T-helper 17 cell (primary cell): ENCODE data around the gene ATF3. TPM values are rescaled to one million over a fixed set of nuclear protein-coding genes. Genes with fewer than 3 reads are reported as not detected.
"Not testable (repeated sequence)": the region's sequence is repeated elsewhere in the genome, so short reads cannot be mapped to it uniquely, and the experiment has no call there.

ENCODE experiments used
- ATAC-seq: fragments of 150-1000 bp; cut with Tn5 transposase; 2 replicates; pipeline ENCODE4 v1.10.0; 2021; ENCODE audit warnings: mild to moderate bottlenecking, moderate library complexity
- DNase-seq, 3 donors: peaks; one replicate each; pipeline versions ENCODE4 v3.0.0 to v3.0.0-alpha.2; 2020 to 2021
- H3K9me3 ChIP-seq: one replicate; pipeline ENCODE4 v1.7.0; 2013; ENCODE audit warnings: low read length, mild to moderate bottlenecking; ENCODE audit not compliant: control insufficient read depth, poor library complexity, severe bottlenecking
- H3K27ac Mint-ChIP-seq: one replicate; pipeline ENCODE4 v1.8.0; 2022; ENCODE audit warnings: mild to moderate bottlenecking, moderate library complexity, mixed read lengths
- H3K27me3 Mint-ChIP-seq: one replicate; pipeline ENCODE4 v1.8.0; 2022; ENCODE audit warnings: mixed read lengths
- H3K36me3 Mint-ChIP-seq: one replicate; pipeline ENCODE4 v1.8.0; 2022; ENCODE audit warnings: low read depth, mixed read lengths
- H3K4me1 Mint-ChIP-seq: one replicate; pipeline ENCODE4 v1.8.0; 2022; ENCODE audit warnings: mild to moderate bottlenecking, mixed read lengths
- H3K4me3 Mint-ChIP-seq: one replicate; pipeline ENCODE4 v1.8.0; 2022; ENCODE audit warnings: mild to moderate bottlenecking, moderate library complexity, mixed read lengths
- total RNA-seq, 4 donors: library from RNA in 2 of 4; stranded (reverse) in 2 of 4; gene quantifications; one replicate each; pipeline ENCODE4 v1.2.3 and lab custom pipeline; 2022 to 2026

Gene ATF3
- total RNA-seq, 2 donors from 2014 or later: 53.0 to 72.5 TPM

DNA sequence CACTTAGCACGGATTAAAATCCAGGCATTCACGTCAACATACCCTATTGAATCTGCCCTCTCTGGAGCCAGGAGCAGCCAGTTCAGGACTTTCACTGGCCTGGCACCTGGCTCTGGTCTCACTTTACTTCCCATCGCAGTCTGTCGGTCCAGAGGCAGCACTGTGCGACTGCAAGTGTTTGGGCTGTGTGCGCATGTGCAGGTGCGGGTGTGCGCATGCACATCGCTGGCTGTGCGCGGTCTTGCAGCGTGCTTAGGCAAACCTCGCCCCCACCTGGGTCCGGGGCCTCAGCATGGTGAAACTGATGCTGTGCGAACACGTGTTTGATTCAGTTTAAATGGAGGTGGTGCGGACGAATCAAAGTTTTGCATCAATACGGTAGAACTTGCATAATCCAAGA is 38.0 kb downstream of the ATF3 start:
- no peak overlapping the region for H3K4me3 Mint-ChIP-seq
- H3K4me1 Mint-ChIP-seq: peaks cover 2% of the 10 kb centered on the region

DNA sequence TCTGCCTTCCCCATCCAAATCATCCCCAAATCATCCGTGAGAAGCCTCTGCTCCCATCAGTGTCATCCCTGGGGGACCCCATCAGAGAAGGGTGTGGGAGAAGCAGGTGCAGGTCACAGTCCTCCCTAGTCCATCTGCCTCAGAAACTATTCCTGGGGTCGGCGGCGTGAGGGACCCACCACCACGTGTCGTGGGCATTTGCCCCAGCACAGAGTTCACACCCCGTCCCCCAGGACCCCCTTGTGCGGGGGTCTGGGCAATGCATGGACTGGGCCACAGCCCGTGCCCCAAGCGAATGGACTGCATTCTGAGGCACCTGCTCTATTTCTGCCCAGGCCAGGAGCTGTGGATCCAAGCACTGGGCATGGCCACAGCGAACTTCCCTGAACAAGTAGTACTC is 38.4 kb downstream of the ATF3 start:
- Mint-ChIP-seq H3K27me3 (peaks cover 42% of the 10 kb centered on the region), H3K4me1 (peaks cover 2% of the 10 kb centered on the region), H3K36me3 (no peaks in the 10 kb centered on the region), H3K27ac (no peak overlapping the region), H3K4me3 (no peak overlapping the region)
- DNase-seq (no peak), ATAC-seq (no peak)
- no peaks in the 10 kb centered on the region for H3K9me3 ChIP-seq

More for the DNA sequence above, 38.0 kb downstream of the ATF3 start:
- DNase-seq (no peak), ATAC-seq (no peak)
- H3K27me3 Mint-ChIP-seq: peaks cover 38% of the 10 kb centered on the region
- no peak overlapping the region for H3K27ac Mint-ChIP-seq
- H3K36me3 Mint-ChIP-seq: no peaks in the 10 kb centered on the region
- H3K9me3 ChIP-seq: no peaks in the 10 kb centered on the region

DNA sequence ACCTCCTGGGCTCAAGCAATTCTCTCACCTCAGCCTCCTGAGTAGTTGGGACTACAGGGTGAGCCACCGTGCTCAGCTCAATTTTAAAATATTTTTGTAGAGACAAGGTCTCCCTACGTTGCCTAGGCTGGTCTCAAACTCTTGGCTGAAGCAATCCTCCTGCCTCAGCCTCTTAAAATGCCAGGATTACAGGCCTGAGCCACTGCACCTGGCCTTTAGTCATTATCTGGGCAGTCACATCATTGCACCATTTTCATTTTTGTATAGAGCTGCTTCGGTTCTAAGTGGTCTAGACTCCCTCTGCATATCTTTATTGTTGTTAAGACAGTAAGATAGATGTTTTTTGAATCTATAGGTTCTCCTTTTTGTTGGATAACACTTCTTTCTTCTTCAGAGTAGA is 39.9 kb downstream of the ATF3 start:
- no peaks in the 10 kb centered on the region for H3K36me3 Mint-ChIP-seq
- no peak overlapping the region for H3K4me3 Mint-ChIP-seq
- no peak overlapping the region for H3K27ac Mint-ChIP-seq

DNA sequence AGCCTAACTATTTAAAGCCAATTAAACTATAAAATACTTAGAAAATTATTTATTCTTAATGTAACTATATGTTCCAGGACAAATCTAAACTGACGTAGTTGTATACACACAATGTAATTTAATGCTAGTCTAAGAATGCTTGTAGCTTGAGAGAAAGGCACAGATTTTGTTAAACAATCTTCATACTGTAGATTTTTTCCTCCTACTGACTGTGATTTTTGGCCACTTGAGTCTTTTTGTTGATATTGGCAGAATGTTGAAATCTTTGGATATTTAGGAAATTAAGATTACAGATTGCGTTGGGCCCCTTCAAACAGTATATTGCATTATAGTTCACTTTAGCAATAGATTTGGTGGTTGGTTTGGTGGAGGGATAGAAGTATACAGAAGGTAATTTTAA is 40.5 kb downstream of the ATF3 start:
- DNase-seq: no peak
- no peaks in the 10 kb centered on the region for H3K9me3 ChIP-seq
- Mint-ChIP-seq H3K36me3 (peaks cover under 1% of the 10 kb centered on the region), H3K4me3 (no peak overlapping the region), H3K27me3 (peaks cover 44% of the 10 kb centered on the region), H3K4me1 (no peaks in the 10 kb centered on the region), H3K27ac (no peak overlapping the region)
- ATAC-seq: no peak

More for the DNA sequence above, 39.9 kb downstream of the ATF3 start:
- no peaks in the 10 kb centered on the region for H3K9me3 ChIP-seq
- H3K27me3 Mint-ChIP-seq: peaks cover 40% of the 10 kb centered on the region
- no peak for DNase-seq
- ATAC-seq: no peak
- H3K4me1 Mint-ChIP-seq: no peaks in the 10 kb centered on the region

DNA sequence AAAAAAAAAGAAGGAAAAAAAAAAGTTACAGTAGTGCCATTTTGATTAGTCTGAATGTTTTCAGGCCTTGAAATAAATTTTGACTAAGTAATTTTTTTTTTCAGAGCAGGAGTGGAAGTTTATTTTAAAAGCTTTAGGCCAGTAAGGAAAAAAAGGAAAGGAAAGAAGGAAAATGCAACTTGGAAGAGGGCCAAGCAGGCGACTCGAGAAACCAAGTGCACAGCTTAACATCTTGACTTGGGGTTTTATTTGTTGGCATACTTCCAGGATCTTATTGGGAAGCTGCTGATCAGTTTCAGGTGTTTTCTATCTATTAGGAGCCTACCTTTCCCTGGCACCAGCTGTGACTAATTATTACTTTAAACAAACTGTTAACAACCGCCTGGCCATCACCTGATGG is 41.7 kb downstream of the ATF3 start:
- Mint-ChIP-seq H3K27me3 (peaks cover 46% of the 10 kb centered on the region), H3K4me1 (no peaks in the 10 kb centered on the region)

DNA sequence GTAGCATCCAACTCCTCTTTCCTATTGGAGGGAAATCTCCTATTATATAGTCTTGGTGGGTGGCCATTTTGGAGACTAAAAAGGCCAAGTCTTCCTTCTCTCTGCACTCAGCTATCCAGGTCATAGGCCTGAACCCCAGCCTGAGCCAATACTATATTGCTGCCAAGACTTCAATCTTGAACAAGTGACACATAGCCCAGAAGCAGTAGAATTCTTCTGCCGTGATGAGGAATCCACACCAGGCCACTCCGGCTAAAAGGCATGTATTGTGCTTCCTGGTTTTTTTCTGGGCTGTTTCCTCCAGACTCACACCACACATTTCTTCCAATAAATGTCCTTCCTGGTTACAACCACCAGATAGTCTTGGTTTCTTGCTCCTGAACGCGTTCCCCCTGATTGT is 43.0 kb downstream of the ATF3 start:
- H3K9me3 ChIP-seq: no peaks in the 10 kb centered on the region
- Mint-ChIP-seq H3K4me1 (no peaks in the 10 kb centered on the region), H3K27ac (no peak overlapping the region), H3K36me3 (peaks cover 5% of the 10 kb centered on the region), H3K4me3 (no peak overlapping the region), H3K27me3 (peaks cover 34% of the 10 kb centered on the region)
- no peak for ATAC-seq
- no peak for DNase-seq

More for the DNA sequence above, 41.7 kb downstream of the ATF3 start:
- Mint-ChIP-seq H3K27ac (no peak overlapping the region), H3K4me3 (no peak overlapping the region), H3K36me3 (peaks cover 5% of the 10 kb centered on the region)
- DNase-seq (no peak), ATAC-seq (no peak)
- no peaks in the 10 kb centered on the region for H3K9me3 ChIP-seq

DNA sequence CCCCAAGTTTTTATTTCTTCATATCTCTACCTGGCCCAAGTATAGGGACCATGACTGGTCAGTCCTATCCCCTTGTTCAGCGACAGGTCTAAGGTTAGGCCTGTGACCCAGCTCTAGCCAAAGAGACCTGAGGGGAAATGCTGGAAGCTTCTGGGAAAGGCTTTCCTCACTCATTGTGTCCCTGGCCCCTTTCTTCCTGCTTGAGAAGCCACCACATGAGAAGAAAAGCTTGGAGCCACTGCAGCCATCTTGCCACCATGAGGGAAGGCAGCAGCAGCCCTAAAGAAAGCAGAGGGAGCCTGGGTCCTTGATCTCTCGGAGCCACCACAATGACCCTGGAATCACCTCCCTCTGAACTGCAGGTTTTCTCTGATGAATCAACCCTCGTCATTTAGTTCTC is 43.4 kb downstream of the ATF3 start:
- no peaks in the 10 kb centered on the region for H3K4me1 Mint-ChIP-seq
- H3K9me3 ChIP-seq: no peaks in the 10 kb centered on the region
- no peak for ATAC-seq
- no peak for DNase-seq
- peaks cover 5% of the 10 kb centered on the region for H3K36me3 Mint-ChIP-seq
- no peak overlapping the region for H3K4me3 Mint-ChIP-seq
- peaks cover 31% of the 10 kb centered on the region for H3K27me3 Mint-ChIP-seq
- H3K27ac Mint-ChIP-seq: no peak overlapping the region

DNA sequence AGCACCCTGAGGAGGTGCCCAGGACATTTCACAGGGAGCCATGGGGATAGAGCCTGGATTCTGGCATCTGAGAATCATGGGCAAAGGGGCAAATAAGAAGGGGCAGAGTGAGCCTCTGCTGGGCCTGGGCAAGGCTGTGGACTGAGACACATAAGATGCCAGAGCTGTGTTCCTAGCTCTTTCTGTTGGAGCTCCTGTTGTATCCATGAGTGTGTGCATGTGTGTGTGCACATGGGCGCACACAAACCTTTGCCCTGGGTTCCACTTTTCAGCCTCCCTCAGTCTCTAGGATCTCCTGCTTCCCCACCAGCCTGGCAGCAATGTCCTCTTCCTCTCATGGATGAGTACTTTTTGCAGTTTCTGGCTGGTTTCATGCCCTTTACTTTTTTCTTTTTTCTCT is 44.0 kb downstream of the ATF3 start:
- DNase-seq (no peak), ATAC-seq (no peak)
- H3K4me1 Mint-ChIP-seq: no peaks in the 10 kb centered on the region
- H3K27me3 Mint-ChIP-seq: peaks cover 33% of the 10 kb centered on the region
- H3K27ac Mint-ChIP-seq: no peak overlapping the region
- no peak overlapping the region for H3K4me3 Mint-ChIP-seq
- peaks cover 6% of the 10 kb centered on the region for H3K36me3 Mint-ChIP-seq
- no peaks in the 10 kb centered on the region for H3K9me3 ChIP-seq

DNA sequence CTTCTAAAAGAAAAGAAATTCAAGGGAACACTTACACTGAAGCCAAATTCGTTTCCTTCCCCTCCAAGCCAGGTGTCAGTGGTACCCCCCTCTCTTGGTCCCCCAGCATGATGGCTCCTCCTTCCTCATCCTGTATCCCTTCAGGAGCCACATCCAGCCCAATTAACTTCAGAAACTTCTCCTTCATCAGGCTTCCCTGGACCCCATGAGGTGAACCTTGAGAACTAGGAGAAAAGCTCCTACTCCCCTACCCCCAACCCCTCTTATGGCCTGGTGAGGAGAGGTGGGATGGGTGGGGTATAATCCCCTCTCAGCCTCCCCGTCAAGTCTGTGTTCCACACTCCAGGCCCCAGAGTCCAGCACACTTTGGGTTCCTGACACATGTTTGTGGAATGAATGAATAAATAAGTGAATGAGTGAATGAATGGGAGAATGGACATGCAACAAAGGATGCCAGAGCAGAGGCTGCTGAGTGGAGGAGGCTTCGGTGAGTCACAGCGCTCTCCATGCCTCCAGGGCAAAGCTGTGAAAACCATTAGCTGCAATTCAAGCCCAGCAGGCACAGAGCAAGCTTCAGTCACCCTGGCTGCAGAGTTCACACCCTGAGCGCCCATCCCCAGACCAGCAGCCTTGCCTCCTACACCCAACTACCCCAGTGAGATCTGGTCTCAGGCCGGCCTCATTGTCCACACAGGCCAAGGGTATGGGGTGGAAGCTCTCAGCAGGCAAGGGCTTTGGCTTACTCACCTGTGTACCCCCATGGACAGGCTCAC is 47.3 kb downstream of the ATF3 start:
- ATAC-seq: no peak
- DNase-seq: no peak
- Mint-ChIP-seq H3K27ac (no peak overlapping the region), H3K36me3 (peaks cover 6% of the 10 kb centered on the region), H3K27me3 (peaks cover 50% of the 10 kb centered on the region), H3K4me1 (no peaks in the 10 kb centered on the region), H3K4me3 (no peak overlapping the region)
- no peaks in the 10 kb centered on the region for H3K9me3 ChIP-seq

DNA sequence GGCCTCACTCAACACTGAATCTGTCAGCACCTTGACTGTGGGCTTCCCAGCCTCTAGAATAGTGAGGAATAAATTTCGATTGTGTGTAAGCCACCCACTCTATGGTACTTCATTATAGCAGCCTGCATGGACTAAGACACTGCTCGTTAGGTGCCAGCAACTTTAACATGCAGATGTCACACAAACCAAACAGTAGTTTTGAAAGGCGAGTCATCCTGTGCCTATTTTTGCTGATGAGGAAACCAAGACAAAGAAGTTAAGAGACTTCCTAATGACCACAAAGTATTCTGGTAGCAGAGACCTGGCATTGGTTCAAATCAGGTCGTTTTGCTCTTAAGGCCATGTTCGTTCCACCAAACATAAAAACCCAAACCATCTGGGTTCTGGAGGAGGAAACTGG is 48.2 kb downstream of the ATF3 start:
- Mint-ChIP-seq H3K27ac (no peak overlapping the region), H3K27me3 (peaks cover 46% of the 10 kb centered on the region), H3K36me3 (peaks cover 6% of the 10 kb centered on the region), H3K4me1 (no peaks in the 10 kb centered on the region), H3K4me3 (no peak overlapping the region)
- no peak for ATAC-seq
- no peaks in the 10 kb centered on the region for H3K9me3 ChIP-seq
- DNase-seq: no peak

DNA sequence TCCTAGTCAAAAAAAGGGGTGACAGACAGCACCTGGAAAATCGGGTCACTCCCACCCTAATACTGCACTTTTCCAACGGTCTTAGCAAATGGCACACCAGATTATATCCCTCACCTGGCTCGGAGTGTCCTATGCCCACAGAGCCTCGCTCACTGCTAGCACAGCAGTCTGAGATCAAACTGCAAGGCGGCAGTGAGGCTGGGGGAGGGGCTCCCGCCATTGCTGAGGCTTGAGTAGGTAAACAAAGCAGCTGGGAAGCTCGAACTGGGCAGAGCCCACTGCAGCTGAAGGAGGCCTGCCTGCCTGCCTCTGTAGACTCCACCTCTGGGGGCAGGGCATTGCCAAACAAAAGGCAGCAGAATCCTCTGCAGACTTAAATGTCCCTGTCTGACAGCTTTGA is 49.7 kb downstream of the ATF3 start:
- H3K36me3 Mint-ChIP-seq, H3K4me3 Mint-ChIP-seq, H3K27ac Mint-ChIP-seq, H3K4me1 Mint-ChIP-seq, H3K9me3 ChIP-seq, DNase-seq, ATAC-seq: not testable (repeated sequence)
- H3K27me3 Mint-ChIP-seq: peaks cover 41% of the 10 kb centered on the region

DNA sequence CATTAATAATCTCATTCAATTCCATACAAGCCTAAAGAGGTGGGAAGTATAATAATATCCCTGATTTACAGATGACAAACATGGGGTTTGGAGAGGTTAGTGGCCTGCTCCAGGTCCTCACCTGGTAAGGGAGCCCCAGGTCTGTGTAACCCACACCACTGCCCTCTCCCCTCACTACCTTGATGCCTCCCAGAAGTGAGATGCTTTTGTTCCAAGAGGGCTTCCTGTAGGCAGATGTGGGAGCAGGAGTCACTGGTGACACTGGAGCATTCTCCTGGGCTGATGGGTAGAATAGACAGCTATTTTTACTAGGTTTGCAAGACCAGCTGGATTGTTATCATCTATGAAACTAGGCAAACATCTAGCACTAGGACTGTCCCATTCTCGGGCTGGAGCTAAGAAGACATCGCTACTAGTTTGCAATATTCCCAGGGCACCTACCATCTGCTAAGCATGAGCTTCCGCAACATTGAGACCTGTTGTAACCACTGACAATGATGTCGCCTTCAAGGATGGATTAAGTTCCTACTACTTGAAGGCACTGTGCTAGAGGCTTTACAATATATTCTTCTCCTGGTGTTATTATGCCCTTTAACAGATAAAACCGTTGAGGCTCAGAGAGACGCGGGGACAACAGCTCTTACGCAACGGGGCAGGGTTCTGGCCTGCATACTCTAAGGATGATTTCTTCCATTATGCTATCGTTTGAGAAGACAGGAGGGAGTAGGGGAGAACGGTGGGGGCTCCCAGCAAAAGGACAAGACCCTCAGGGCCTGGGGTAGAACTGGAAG is 56.0 kb downstream of the ATF3 start:
- ATAC-seq (no peak), DNase-seq (no peak)
- peaks cover 6% of the 10 kb centered on the region for H3K4me1 Mint-ChIP-seq
- H3K27ac Mint-ChIP-seq: no peak overlapping the region
- peaks cover 18% of the 10 kb centered on the region for H3K27me3 Mint-ChIP-seq
- H3K9me3 ChIP-seq: no peaks in the 10 kb centered on the region
- no peak overlapping the region for H3K4me3 Mint-ChIP-seq
- H3K36me3 Mint-ChIP-seq: no peaks in the 10 kb centered on the region

DNA sequence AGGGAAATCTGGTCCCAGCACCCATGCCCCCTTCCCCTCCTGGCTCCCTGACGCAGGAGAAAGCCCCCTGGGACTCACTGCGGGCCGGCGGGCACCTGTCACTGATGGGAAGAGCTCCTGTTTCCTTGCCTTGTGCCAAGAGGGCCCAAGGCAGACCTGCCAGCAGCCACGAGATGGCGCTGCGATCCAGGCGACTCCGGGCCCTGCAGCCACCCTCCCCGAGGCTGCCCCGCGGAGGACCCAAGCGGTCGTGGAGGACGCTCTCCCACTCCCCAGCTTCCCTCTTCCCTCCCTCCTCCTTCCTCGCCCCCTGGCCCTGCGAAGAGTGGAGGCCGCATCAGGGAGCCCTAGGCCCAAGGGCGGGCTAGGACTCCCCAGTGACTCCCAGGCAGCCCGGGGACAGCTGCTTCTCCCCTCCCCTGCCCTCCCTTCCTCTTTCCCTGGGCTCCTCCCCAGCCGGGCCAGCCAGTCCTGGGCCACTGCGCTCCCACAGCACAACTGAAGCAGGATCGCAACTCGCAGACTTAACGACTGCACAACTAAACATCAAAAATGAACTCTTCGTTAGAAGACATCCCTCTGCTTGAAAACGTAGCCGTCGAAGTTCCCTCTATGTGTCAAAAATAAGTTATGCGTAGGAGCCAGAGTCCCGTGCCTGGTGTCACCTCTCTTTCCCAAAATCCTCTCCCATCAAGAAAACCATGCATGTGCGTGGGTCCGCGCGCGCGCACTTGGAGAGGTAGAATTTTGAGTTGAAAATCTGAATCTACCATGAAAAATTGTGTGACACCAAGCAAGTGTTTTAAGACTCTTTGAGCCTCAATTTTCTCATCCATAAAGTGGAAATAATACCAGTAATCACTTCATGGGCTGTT is 56.9 kb downstream of the ATF3 start:
- H3K4me3 Mint-ChIP-seq: peak overlapping the region; percentile 87
- H3K4me1 Mint-ChIP-seq: peaks cover 6% of the 10 kb centered on the region
- DNase-seq: peak; percentile 61 to 78 (median 68)
- H3K27ac Mint-ChIP-seq: peak overlapping the region; percentile 11
- ATAC-seq: peak; percentile 97
- H3K36me3 Mint-ChIP-seq: no peaks in the 10 kb centered on the region
- no peaks in the 10 kb centered on the region for H3K9me3 ChIP-seq
- peaks cover 22% of the 10 kb centered on the region for H3K27me3 Mint-ChIP-seq
